Activated CD4-positive, alpha-beta T cell treated with anti-CD3 and anti-CD28 coated beads for 4 hours (primary cell): ENCODE measurements around the gene HFE.
"Not testable (repeated sequence)": the region's sequence is repeated elsewhere in the genome, so short reads cannot be mapped to it uniquely, and the experiment has no call there.

Experiments
- DNase-seq, 2 donors: peaks; one replicate each; pipeline ENCODE4 v3.0.0-alpha.2; 2020

The HFE gene, protein sequence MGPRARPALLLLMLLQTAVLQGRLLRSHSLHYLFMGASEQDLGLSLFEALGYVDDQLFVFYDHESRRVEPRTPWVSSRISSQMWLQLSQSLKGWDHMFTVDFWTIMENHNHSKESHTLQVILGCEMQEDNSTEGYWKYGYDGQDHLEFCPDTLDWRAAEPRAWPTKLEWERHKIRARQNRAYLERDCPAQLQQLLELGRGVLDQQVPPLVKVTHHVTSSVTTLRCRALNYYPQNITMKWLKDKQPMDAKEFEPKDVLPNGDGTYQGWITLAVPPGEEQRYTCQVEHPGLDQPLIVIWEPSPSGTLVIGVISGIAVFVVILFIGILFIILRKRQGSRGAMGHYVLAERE

GRCh38 chr6:26087284-26088115, at the start of gene HFE:
HFE (plus strand) TSS chr6:26087429; CDS start chr6:26087441, 12 bp downstream.
- DNase-seq, result peak; percentile 18 to 29

DNA sequence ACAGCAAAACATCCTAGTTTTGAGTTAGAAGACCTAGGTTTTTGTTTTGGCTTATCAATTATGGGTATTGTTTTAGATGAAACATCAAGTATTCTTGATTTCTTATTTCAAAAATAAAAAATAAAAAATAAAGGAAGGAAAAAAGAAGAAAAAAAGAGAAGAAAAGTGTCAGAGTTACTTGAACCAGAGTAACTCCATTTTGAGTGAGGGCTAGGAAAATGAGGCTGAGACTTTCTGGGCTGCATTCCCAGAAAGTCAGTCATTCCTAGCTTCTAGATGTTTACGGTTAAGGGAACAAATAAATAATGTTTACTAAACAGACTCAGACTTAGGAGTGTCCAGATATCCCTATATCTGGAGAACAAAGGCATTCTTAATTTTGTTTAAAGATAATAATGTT, 45.3 kb upstream of the HFE start:
- no peak for DNase-seq

DNA sequence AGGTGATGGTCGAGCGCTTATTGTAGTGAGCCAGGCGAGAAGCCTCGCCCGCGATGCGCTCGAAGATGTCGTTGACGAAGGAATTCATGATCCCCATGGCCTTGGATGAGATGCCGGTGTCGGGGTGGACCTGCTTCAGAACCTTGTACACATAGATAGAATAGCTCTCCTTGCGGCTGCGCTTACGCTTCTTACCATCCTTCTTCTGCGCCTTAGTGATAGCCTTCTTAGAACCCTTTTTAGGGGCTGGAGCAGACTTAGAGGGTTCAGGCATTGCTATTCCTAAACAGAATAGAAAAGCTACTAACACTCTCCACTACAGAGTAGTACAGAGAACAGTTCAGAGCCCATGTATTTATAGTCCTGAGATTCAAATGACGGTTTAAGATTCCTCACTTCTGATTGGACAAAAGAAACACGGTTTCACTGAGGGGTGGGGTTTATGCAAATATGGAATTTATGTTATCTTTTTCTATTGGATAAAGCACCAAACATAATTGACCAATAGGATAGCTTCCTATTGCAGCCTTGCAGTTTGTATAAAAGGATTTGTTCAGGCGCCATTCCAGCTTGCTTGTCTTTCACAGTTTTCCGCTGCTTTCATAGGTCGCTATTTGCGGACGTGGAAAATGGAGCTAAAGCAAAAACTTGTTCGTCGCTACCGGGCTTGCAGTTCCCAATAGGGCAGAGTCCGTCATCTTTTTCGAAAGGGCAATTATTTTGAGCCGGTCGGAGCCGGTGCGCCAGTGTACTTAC, 43.7 kb upstream of the HFE start:
- DNase-seq, result peak; percentile 56 to 57

GRCh38 chr6:26044140-26045064, 42.8 kb upstream of the HFE start:
- peak; percentile 31 to 33 for DNase-seq

GRCh38 chr6:26045065-26045927, 41.9 kb upstream of the HFE start:
- peak; percentile 74 to 83 for DNase-seq

GRCh38 chr6:26045928-26046368, 41.3 kb upstream of the HFE start:
- DNase-seq, result no peak

DNA sequence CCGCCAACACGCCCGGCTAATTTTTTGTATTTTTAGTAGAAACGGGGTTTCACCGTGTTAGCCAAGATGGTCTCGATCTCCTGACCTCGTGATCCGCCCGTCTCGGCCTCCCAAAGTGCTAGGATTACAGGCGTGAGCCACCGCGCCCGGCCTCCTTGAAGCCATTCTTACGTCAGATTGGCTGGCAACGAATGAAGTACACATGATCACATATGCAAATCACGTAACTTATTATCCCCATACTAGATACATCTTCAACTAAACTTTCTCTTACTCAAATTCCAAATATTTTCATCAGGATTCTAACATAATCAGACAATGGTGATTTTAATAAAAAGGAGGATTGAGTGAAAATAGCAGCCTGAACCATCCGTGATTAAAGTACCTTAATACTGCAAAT, 39.9 kb upstream of the HFE start:
- not testable (repeated sequence) for DNase-seq

- no peak for DNase-seq
Measured at GRCh38 chr6:26048590-26048989, 38.6 kb upstream of the HFE start.

DNA sequence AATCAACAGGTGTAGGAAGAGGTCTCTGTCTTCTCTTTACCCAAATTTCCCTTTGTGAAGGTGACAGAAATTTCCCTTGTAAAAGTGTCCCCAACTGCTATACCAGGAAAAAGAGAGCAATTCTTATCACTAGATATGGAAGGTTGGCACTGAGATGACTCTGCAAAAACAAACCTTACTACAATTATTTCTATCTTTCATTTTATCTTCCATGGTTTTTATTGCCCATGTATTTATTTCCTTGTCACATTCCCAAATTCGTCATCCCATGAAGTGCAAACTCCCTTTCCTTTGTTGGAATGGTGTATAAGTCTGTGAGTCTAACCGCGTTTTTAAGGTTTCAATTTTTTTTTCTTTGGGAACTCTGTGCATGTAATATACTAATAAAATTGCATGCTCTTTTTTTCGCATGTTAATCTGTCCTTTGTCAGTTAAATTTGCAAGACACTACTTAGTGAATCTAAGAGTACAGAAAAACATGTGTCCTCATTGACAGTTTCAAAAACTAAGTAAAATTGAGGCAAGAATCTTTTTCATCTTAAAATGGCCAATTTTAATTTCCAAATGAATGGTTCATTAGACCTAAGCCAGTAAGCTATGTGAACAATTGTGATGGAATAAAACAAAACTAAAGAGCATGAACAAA, 35.4 kb upstream of the HFE start:
- no peak for DNase-seq

DNA sequence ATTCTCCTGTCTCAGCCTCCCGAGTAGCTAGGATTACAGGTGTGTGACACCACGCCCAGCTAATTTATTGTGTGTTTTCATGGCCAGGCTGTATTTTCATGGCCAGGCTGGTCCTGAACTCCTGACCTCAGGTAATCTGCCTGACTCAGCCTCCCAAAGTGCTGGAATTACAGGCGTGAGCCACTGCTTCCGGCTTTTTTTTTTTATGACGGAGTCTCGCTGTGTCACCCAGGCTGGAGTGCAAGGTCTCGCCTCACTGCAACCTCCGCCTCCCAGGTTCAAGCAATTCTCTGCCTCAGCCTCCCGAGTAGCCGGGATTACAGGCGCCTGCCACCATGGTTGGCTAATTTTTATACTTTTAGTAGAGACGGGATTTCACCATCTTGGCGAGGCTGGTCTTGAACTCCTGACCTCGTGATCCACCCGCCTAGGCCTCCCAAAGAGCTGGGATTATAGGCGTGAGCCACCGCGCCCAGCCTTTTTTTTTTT, 34.4 kb upstream of the HFE start:
- DNase-seq, result not testable (repeated sequence)

DNA sequence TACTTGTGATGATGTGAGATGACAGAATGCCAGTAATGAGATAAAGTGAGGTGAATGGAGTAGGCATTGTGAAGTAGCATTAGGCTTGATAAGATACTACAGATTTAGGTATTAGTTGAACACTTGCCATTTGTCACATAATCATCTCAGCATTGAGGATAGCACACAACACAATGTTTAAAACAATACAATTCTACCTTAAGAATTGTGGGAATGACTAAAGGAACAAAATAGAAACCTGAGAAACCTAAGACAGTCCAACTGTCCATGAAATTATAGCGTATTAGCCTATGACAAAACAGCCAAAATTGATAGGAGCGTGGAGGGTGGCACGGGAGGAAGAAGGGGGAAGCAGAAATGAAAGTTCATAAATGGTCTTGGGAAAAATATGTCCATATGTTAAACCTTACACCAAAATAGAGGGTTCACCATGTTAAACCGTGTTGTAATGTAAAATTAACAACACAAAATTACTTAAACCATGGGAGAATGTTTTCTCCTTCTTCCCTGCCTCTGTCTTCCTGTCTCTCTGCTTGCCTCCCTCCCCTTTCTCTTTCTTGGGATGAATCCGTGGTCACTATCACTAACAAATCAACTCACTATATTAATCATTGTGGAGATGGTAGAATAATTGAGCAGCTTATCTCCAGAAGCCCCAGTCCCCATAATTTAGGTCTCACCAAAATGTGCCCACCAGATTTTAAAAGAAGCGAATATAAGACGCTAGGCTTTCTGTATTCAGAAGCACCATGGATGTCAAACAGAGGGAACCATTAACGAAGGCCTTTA, 33.0 kb upstream of the HFE start:
- DNase-seq, result no peak

DNA sequence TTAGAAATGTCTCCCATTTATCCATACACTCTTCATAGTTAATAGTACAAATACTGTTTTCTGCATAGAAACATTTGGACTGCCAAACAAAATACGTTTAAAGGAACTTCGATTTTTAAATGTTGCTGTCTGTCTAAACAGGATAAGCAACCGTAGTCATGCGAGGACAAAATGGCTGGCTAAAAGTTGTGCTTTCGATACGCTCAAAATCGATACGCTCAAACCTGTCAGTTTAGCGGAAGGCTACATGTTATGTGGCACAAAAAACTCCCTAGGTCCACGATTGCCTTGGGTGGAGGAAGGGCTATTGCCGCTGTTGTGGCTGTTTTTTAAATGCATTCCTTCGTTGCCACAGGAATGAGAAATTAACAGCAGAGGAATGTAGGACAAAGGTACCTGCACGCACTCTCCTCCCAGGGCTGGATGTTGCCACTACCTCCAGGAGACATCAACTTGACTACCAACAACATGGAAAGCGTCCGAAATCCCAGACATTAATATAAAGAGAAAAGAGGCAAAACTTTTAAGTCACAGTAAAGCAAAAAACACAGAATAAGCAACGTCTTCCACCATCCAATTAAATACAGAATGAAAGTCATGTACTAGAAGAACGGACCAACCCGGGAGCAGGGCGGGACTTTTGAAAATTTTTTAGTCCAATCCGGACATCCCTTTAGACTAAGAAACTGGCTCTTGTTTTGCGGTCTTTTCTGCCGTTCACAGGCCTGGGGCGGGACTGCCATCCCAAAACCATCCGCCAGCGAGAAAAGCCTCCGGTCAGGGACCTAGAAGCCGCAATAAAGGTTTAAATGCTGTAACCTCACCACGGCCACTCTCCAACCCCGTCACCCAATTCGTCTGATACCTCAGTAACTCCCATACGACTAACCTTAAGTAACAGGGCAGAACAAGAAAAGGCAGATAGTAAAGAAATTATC, 32.2 kb upstream of the HFE start:
- peak; percentile 73 to 75 for DNase-seq

DNA sequence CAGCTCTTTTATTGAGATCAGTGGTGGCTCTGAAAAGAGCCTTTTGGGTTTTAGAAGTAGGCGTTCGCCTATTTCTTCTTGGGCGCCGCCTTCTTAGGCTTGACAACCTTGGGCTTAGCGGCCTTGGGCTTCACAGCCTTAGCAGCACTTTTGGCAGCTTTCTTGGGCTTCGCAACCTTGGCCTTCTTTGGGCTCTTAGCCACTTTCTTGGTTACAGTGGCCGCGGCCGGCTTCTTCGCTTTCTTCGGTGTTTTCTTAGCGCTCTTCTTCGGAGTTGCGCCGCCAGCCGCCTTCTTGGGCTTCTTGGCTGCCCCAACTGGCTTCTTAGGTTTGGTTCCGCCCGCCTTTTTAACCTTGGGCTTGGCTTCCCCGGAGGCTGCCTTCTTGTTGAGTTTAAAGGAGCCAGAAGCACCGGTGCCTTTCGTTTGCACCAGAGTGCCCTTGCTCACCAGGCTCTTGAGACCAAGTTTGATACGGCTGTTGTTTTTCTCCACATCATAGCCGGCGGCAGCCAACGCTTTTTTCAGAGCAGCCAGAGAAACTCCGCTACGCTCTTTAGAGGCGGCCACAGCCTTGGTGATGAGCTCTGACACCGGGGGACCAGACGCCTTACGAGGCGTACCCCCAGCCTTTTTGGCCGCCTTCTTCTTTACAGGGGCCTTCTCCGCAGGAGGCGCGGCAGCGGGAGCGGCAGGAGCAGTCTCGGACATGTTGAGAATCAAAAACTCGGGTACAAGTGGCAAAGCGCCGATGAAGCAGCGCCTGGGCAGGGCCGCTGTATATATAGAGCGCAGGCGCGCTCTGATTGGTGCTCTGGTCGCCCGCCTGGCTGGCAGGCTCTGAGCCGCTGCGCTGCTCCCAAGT, 31.3 kb upstream of the HFE start:
- peak; percentile 70 to 73 for DNase-seq

GRCh38 chr6:26056583-26057350, 30.5 kb upstream of the HFE start:
- no peak for DNase-seq

DNA sequence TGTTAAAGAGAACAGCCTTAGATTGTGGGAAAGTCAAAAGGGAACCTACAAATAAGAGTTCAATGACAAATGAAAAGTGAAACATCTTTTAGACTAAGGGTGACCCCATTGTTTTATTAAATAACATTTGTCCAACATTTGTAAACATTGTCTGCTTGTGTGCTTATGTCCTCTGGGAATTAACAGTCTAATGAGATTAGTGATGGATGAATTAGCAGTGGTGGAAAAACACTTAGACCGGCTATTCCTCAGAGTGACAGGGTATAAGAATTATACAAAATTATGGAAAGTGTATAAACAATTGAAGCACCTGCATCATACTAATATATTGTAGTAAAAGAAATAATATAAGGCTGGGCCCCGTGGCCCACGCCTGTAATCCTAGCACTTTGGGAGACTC, 29.3 kb upstream of the HFE start:
- DNase-seq, result no peak

GRCh38 chr6:26058477-26059033, 28.7 kb upstream of the HFE start:
- not testable (repeated sequence) for DNase-seq
